GM23248 (cell line): ENCODE data around the gene SV2B. TPM values are rescaled to one million over a fixed set of nuclear protein-coding genes. Genes with fewer than 3 reads are reported as not detected.

Source experiments
- DNase-seq: peaks from one replicate; pipeline ENCODE4 v3.0.0-alpha.2; 2015
- H2AFZ ChIP-seq: fragments of 200-600 bp; sonication (generic); 2 replicates; pipeline ENCODE4 v1.6.1; 2016; ENCODE audit warnings: antibody characterized with exemption
- H3F3A ChIP-seq: fragments of 200-600 bp; sonication (generic); 2 replicates; pipeline ENCODE4 v1.6.1; 2016; ENCODE audit warnings: mild to moderate bottlenecking, antibody characterized with exemption, mixed run types; ENCODE audit not compliant: insufficient read depth
- H3K27ac ChIP-seq: fragments of 200-600 bp; sonication (generic); 2 replicates; pipeline ENCODE4 v1.5.1; 2016; ENCODE audit warnings: mild to moderate bottlenecking
- H3K27me3 ChIP-seq: fragments of 200-600 bp; sonication (generic); replicated peaks from 2 replicates; pipeline ENCODE4 v1.6.1; 2016; ENCODE audit warnings: mild to moderate bottlenecking; ENCODE audit not compliant: insufficient read depth
- H3K36me3 ChIP-seq: fragments of 200-600 bp; sonication (generic); 2 replicates; pipeline ENCODE4 v1.6.1; 2016; ENCODE audit warnings: low read depth, mild to moderate bottlenecking
- H3K4me1 ChIP-seq: fragments of 200-600 bp; sonication (generic); 2 replicates; pipeline ENCODE4 v1.6.1; 2016; ENCODE audit warnings: mild to moderate bottlenecking; ENCODE audit not compliant: insufficient read depth
- H3K4me2 ChIP-seq: fragments of 200-600 bp; sonication (generic); one replicate; pipeline ENCODE4 v1.6.1; 2016; ENCODE audit warnings: mild to moderate bottlenecking; ENCODE audit not compliant: unreplicated experiment
- H3K4me3 ChIP-seq: fragments of 200-600 bp; sonication (generic); 2 replicates; pipeline ENCODE4 v1.5.1; 2016; ENCODE audit warnings: mild to moderate bottlenecking
- H3K79me2 ChIP-seq: fragments of 200-600 bp; sonication (generic); 2 replicates; pipeline ENCODE4 v1.6.1; 2016; ENCODE audit warnings: mild to moderate bottlenecking; ENCODE audit not compliant: insufficient read depth
- H3K9ac ChIP-seq: fragments of 200-600 bp; sonication (generic); 2 replicates; pipeline ENCODE4 v1.6.1; 2016; ENCODE audit warnings: mild to moderate bottlenecking
- H3K9me2 ChIP-seq: fragments of 200-600 bp; sonication (generic); 2 replicates; pipeline ENCODE4 v1.6.1; 2016; ENCODE audit warnings: mixed run types, mild to moderate bottlenecking, moderate library complexity; ENCODE audit not compliant: insufficient read depth
- H3K9me3 ChIP-seq: fragments of 200-600 bp; sonication (generic); one replicate; pipeline ENCODE4 v1.6.1; 2017; ENCODE audit warnings: low read depth
- H4K20me1 ChIP-seq: fragments of 200-600 bp; sonication (generic); 2 replicates; pipeline ENCODE4 v1.6.0; 2016; ENCODE audit not compliant: insufficient read depth
- EZH2 ChIP-seq: fragments of 200-600 bp; sonication (generic); IDR thresholded peaks from 2 replicates; pipeline ENCODE4 v1.6.1; 2018; ENCODE audit warnings: antibody characterized with exemption, mild to moderate bottlenecking; ENCODE audit not compliant: insufficient read depth, poor library complexity, severe bottlenecking
- EZH2phosphoT487 ChIP-seq: fragments of 200-600 bp; sonication (generic); IDR thresholded peaks from 2 replicates; pipeline ENCODE4 v1.6.1; 2018; ENCODE audit warnings: antibody characterized with exemption, moderate library complexity, mild to moderate bottlenecking, low read depth; ENCODE audit not compliant: insufficient read depth
- WGBS, 2 experiments: methylation state at CpG; one replicate each; pipeline ENCODE4 v1.1.6; 2015 to 2017; ENCODE audit warnings: low lambda C conversion rate in 2 of 2, low coverage in 1 of 2; ENCODE audit errors: missing lambda C conversion rate in 2 of 2; 5-methylcytosine and 5-hydroxymethylcytosine counted together
- in situ Hi-C: fragments of 300-500 bp; cut with MboI; formaldehyde crosslinking; loops from 2 replicates; pipeline ENCODE4 v1.15.0; 2020
- polyA plus RNA-seq: library from polyadenylated mRNA; unstranded; fragments of >200 nt; fragmentation: Nextera tagmentation; extraction: Ambion mirVana; gene quantifications from 2 replicates; pipeline ENCODE4 v1.2.1, GENCODE V29; 2016
- total RNA-seq: library from RNA; depleted of rRNA; stranded (reverse); fragments of >200 nt; shearing (Covaris generic); gene quantifications from 2 replicates; pipeline ENCODE4 v1.2.3, GENCODE V29; 2014

The SV2B gene
- total and polyA plus RNA-seq, 2 experiments from 2014 or later: not detected

DNA sequence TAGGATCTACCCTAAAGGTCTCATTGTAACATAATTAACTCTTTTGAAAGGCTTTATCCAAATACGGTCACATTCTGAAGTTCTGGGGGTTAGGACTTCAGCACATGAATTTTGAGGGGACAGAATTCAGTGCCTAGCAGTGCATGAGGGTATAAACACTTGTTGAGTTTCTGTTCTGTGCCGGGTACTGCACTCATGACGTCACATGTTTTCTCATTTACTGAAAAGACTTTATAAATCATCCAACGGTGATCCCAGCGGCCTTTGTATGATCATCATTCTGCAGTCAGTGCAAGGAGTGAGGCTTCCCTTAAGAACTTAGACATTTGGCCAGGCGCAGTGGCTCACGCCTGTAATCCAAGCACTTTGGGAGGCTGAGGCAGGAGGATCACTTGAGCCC is 25.1 kb downstream of the SV2B start:
- Histone ChIP-seq H3K4me1 (no peaks in the 10 kb centered on the region), H3F3A (no peaks in the 10 kb centered on the region), H3K9me3 (no peaks in the 10 kb centered on the region), H3K36me3 (no peaks in the 10 kb centered on the region), H3K79me2 (no peaks in the 10 kb centered on the region), H3K4me3 (no peak overlapping the region), H3K9me2 (no peaks in the 10 kb centered on the region), H3K27me3 (no peaks in the 10 kb centered on the region), H3K27ac (no peak overlapping the region), H3K4me2 (no peak overlapping the region), H4K20me1 (no peaks in the 10 kb centered on the region), H3K9ac (no peak overlapping the region), H2AFZ (no peak overlapping the region)
- WGBS, 2 experiments: 48% methylated on average over 7 of the region's 7 CpGs
- in situ Hi-C loops: no loop called here
- TF ChIP-seq EZH2 (no peak), EZH2phosphoT487 (no peak)
- no peak for DNase-seq

- Histone ChIP-seq H3K9ac (no peak overlapping the region), H3K9me2 (no peaks in the 10 kb centered on the region), H4K20me1 (no peaks in the 10 kb centered on the region), H3K27me3 (no peaks in the 10 kb centered on the region), H3K36me3 (no peaks in the 10 kb centered on the region), H3K4me2 (no peak overlapping the region), H2AFZ (no peak overlapping the region), H3K4me1 (no peaks in the 10 kb centered on the region), H3K27ac (no peak overlapping the region), H3K9me3 (no peaks in the 10 kb centered on the region), H3K79me2 (no peaks in the 10 kb centered on the region), H3F3A (no peaks in the 10 kb centered on the region), H3K4me3 (no peak overlapping the region)
- no peak for DNase-seq
- in situ Hi-C loops: no loop called here
- TF ChIP-seq EZH2 (no peak), EZH2phosphoT487 (no peak)
Observed at GRCh38 chr15:91126080-91126479, 26.0 kb downstream of the SV2B start.

GRCh38 chr15:91127236-91127955 is 27.3 kb downstream of the SV2B start:
- Histone ChIP-seq H3K27ac (no peak overlapping the region), H3K9ac (no peak overlapping the region), H3K9me2 (no peaks in the 10 kb centered on the region), H3K4me3 (no peak overlapping the region), H3F3A (no peaks in the 10 kb centered on the region), H3K79me2 (no peaks in the 10 kb centered on the region), H4K20me1 (no peaks in the 10 kb centered on the region), H3K4me1 (no peaks in the 10 kb centered on the region), H3K27me3 (no peaks in the 10 kb centered on the region), H3K4me2 (no peak overlapping the region), H3K9me3 (no peaks in the 10 kb centered on the region), H3K36me3 (no peaks in the 10 kb centered on the region), H2AFZ (no peak overlapping the region)
- no peak for TF ChIP-seq EZH2phosphoT487
- TF ChIP-seq EZH2: no peak
- in situ Hi-C loops: no loop called here
- DNase-seq: no peak
- 65 to 68% methylated on average over 7 of the region's 7 CpGs for WGBS, 2 experiments

DNA sequence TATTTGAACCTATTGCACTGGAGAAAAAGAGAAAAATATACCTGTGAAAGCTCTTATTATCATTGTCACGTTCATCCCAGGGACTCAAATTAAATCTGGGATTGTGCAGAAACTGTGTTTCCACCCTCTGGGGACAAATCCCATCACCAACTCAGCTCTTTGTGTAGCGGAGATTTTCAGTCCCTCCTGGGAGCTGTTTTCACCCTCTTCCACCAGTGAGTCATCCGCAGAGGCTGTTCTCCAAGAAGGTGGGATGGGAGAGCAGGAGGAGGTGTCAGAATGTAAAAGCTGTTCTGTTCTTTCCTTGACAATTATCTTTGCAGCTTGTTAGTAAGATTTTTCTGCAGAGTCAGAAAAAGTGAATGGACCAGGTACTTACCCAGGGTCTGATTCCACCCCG is 28.0 kb downstream of the SV2B start:
- WGBS, 2 experiments: 57 to 63% methylated on average over 4 of the region's 4 CpGs
- H3K4me1 ChIP-seq: no peaks in the 10 kb centered on the region
- H3K36me3 ChIP-seq: no peaks in the 10 kb centered on the region
- no peaks in the 10 kb centered on the region for H3K9me3 ChIP-seq
- no peaks in the 10 kb centered on the region for H3K9me2 ChIP-seq
- TF ChIP-seq EZH2: no peak
- no peak for TF ChIP-seq EZH2phosphoT487
- in situ Hi-C loops: no loop called here
- H2AFZ ChIP-seq: no peak overlapping the region
- H3K79me2 ChIP-seq: no peaks in the 10 kb centered on the region
- H3F3A ChIP-seq: no peaks in the 10 kb centered on the region
- H3K27me3 ChIP-seq: no peaks in the 10 kb centered on the region
- no peak overlapping the region for H3K27ac ChIP-seq
- H3K4me3 ChIP-seq: no peak overlapping the region
- H3K4me2 ChIP-seq: no peak overlapping the region
- no peak overlapping the region for H3K9ac ChIP-seq
- DNase-seq: no peak
- no peaks in the 10 kb centered on the region for H4K20me1 ChIP-seq

DNA sequence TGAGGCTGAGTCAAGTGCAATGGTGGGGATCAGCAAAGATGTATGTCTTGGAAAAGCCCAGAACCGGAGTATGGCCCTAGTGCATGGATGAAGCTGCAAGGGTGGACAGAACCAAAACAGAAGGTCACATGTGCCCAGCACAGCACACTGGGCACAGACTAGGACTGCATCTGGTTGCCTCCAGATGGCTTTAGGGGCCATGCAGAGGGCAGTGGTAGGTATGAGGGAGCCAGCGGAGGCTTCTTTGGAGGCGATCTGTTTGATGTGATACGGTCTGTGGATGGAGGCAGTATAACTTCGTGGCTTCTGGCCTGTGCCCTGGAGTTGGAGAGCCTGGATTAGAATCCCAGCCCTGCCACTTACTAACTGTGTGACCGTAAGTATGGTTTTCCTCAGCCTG is 29.4 kb downstream of the SV2B start:
- H3K9me2 ChIP-seq: no peaks in the 10 kb centered on the region
- no peaks in the 10 kb centered on the region for H3F3A ChIP-seq
- no peak overlapping the region for H3K27ac ChIP-seq
- H3K4me2 ChIP-seq: no peak overlapping the region
- DNase-seq: no peak
- no peak overlapping the region for H2AFZ ChIP-seq
- H3K9me3 ChIP-seq: no peaks in the 10 kb centered on the region
- H3K4me1 ChIP-seq: no peaks in the 10 kb centered on the region
- in situ Hi-C loops: no loop called here
- H4K20me1 ChIP-seq: no peaks in the 10 kb centered on the region
- no peaks in the 10 kb centered on the region for H3K27me3 ChIP-seq
- H3K36me3 ChIP-seq: no peaks in the 10 kb centered on the region
- TF ChIP-seq EZH2phosphoT487: no peak
- TF ChIP-seq EZH2: no peak
- H3K4me3 ChIP-seq: no peak overlapping the region
- 45 to 67% methylated on average over 6 of the region's 6 CpGs for WGBS, 2 experiments
- no peak overlapping the region for H3K9ac ChIP-seq
- H3K79me2 ChIP-seq: no peaks in the 10 kb centered on the region
